Upper lobe of left lung (tissue), 4 donors: ENCODE results near the gene NGEF.

Experiments
- POLR2A ChIP-seq, 4 donors: fragments of 450-650 bp; IDR thresholded peaks; one replicate each; pipeline ENCODE4 v1.5.1; 2016 to 2017; ENCODE audit warnings: antibody characterized with exemption in 4 of 4, mild to moderate bottlenecking in 2 of 4
- TF ChIP-seq, protein P1 (sequence below), 6 experiments: fragments of 450-650 bp in 4 of 6; fragments of 200-600 bp in 2 of 6; sonication (generic) in 2 of 6; IDR thresholded peaks; one replicate each; pipeline ENCODE4 v1.5.1; 2016 to 2019; ENCODE audit warnings: antibody characterized with exemption in 6 of 6

DNA sequence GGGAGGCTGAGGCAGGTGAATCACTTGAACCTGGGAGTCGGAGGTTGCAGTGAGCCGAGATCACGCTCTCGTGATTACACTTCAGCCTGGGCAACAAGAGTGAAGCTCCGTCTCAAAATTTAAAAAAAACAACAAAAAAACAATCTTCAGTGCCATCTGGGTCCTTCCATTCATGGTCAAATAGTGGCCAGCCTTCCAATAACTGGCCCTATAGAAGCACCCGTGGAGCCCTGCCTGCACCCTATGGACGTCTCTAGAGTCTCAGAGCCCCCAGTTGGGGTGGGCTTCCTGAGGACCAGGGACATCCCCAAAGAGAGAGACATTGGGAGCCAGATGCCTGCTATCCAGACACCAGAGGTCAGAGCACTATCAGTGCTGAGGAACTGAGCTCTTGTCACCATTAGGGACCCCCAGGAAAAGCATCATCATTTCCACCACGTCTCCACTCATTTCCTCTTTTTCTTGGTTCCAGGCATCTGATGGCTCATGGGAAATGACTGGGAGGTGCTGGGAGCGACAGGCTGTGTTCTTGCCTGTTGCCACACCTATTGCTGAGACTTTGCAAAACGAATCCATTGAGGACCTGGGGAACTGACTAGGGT, 28.8 kb upstream of the NGEF start:
- TF ChIP-seq, protein P1, sequence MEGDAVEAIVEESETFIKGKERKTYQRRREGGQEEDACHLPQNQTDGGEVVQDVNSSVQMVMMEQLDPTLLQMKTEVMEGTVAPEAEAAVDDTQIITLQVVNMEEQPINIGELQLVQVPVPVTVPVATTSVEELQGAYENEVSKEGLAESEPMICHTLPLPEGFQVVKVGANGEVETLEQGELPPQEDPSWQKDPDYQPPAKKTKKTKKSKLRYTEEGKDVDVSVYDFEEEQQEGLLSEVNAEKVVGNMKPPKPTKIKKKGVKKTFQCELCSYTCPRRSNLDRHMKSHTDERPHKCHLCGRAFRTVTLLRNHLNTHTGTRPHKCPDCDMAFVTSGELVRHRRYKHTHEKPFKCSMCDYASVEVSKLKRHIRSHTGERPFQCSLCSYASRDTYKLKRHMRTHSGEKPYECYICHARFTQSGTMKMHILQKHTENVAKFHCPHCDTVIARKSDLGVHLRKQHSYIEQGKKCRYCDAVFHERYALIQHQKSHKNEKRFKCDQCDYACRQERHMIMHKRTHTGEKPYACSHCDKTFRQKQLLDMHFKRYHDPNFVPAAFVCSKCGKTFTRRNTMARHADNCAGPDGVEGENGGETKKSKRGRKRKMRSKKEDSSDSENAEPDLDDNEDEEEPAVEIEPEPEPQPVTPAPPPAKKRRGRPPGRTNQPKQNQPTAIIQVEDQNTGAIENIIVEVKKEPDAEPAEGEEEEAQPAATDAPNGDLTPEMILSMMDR (IDR thresholded peaks at IDR 0.05) = no peak
- TF ChIP-seq POLR2A (IDR thresholded peaks at IDR 0.05) = no peak
